ENCODE results near the gene ACBD7.

The ACBD7 gene

GRCh38 chr10:15124908-15125307, 36.3 kb upstream of the ACBD7 start (continued):
- TF ChIP-seq ZNF830 (tag by site-specific recombination; IDR thresholded peaks at IDR 0.05; ENCODE audit: low read depth) (no peak), ZNF221 (tag by site-specific recombination; IDR thresholded peaks at IDR 0.05; ENCODE audit: borderline replicate concordance) (no peak)

GRCh38 chr10:15124190-15124589, 35.6 kb upstream of the ACBD7 start:
- H3K4me1 ChIP-seq (ENCODE audit: control insufficient read depth, insufficient read depth, low read length), result no peaks in the 10 kb centered on the region
- CTCF ChIA-PET, result interaction anchor here (0.6 to 1.0 kb wide), 2 partner anchors 19 to 168 kb away, joined by 3 read pairs; no protein-coding TSS in a partner anchor
- no peak overlapping the region for H3K27ac ChIP-seq (ENCODE audit: extremely low read depth, low read depth, low read length)
- H3K36me3 ChIP-seq (ENCODE audit: control insufficient read depth in 2 of 2, insufficient read depth in 1 of 2, low read length in 2 of 2), result peaks cover 10 to 70% of the 10 kb centered on the region in 2 experiments
- TF ChIP-seq ZNF423 (tag by site-specific recombination; IDR thresholded peaks at IDR 0.05), result no peak
- no peak for TF ChIP-seq ZNF350 (tag by site-specific recombination; IDR thresholded peaks at IDR 0.05)
- TF ChIP-seq ZNF184 (tag by site-specific recombination; IDR thresholded peaks at IDR 0.05), result no peak
- TF ChIP-seq ZNF518A (tag by site-specific recombination; conservative IDR thresholded peaks at IDR 0.05; ENCODE audit: low read depth), result no peak
- no peak for TF ChIP-seq ZBTB8A (tag by site-specific recombination; IDR thresholded peaks at IDR 0.05)
- no peak for TF ChIP-seq ZNF596 (tag by site-specific recombination; IDR thresholded peaks at IDR 0.05)
- TF ChIP-seq ZNF513 (tag by site-specific recombination; IDR thresholded peaks at IDR 0.05), result no peak
- no peak for TF ChIP-seq ZNF692 (tag by site-specific recombination; IDR thresholded peaks at IDR 0.05)
- TF ChIP-seq REPIN1 (tag by site-specific recombination; IDR thresholded peaks at IDR 0.05; ENCODE audit: low read depth), result no peak
- H3K4me3 ChIP-seq (ENCODE audit: low read depth, low read length), result no peak overlapping the region
- no peaks in the 10 kb centered on the region for H3K9me3 ChIP-seq (ENCODE audit: control insufficient read depth, insufficient read depth, low read depth, low read length)
- POLR2A ChIA-PET, result no interaction called here

- no peak overlapping the region for H3K4me3 ChIP-seq (ENCODE audit: low read depth, low read length)
- no peaks in the 10 kb centered on the region for H3K4me1 ChIP-seq (ENCODE audit: control insufficient read depth, insufficient read depth, low read length)
- ChIA-PET POLR2A (no interaction called here), CTCF (interaction anchor here (0.6 to 1.0 kb wide), 4 partner anchors 18 to 578 kb away, joined by 3 to 5 read pairs (median 3); partner anchors contain the start of gene FAM171A1)
- H3K27ac ChIP-seq (ENCODE audit: extremely low read depth, low read depth, low read length), result no peak overlapping the region
- no peaks in the 10 kb centered on the region for H3K9me3 ChIP-seq (ENCODE audit: control insufficient read depth, insufficient read depth, low read depth, low read length)
- peaks cover 8 to 70% of the 10 kb centered on the region in 2 experiments; a peak in 2 of 3 replicates for H3K36me3 ChIP-seq (ENCODE audit: control insufficient read depth in 2 of 2, insufficient read depth in 1 of 2, low read length in 2 of 2)
- no peak for TF ChIP-seq GFI1B (tag by site-specific recombination; IDR thresholded peaks at IDR 0.05)
- TF ChIP-seq ZNF133 (tag by site-specific recombination; IDR thresholded peaks at IDR 0.05), result no peak
- no peak for TF ChIP-seq ZFP41 (tag by site-specific recombination; IDR thresholded peaks at IDR 0.05; ENCODE audit: borderline replicate concordance)
- TF ChIP-seq ZNF660 (tag by site-specific recombination; IDR thresholded peaks at IDR 0.05), result no peak
- no peak for TF ChIP-seq SCRT1 (tag by site-specific recombination; IDR thresholded peaks at IDR 0.05; ENCODE audit: borderline replicate concordance)
- no peak for TF ChIP-seq ZNF621 (tag by site-specific recombination; IDR thresholded peaks at IDR 0.05)
- no peak for TF ChIP-seq ZSCAN30 (tag by site-specific recombination; IDR thresholded peaks at IDR 0.05)
- TF ChIP-seq ZNF140 (tag by site-specific recombination; IDR thresholded peaks at IDR 0.05), result no peak
- no peak for TF ChIP-seq CTCF (tag by site-specific recombination; IDR thresholded peaks at IDR 0.05)
- no peak for TF ChIP-seq ZNF280C (tag by site-specific recombination; IDR thresholded peaks at IDR 0.05)
- TF ChIP-seq ZNF837 (tag by site-specific recombination; IDR thresholded peaks at IDR 0.05), result no peak
Observed at GRCh38 chr10:15123749-15124184, 35.2 kb upstream of the ACBD7 start.
